CD4-positive, alpha-beta memory T cell (primary cell): Measurements from ENCODE around the gene N4BP2L2. TPM values are rescaled to one million over a fixed set of nuclear protein-coding genes. Genes with fewer than 3 reads are reported as not detected.

Source experiments
- CTCF ChIA-PET: fragments of 350-600 bp; sonication (Branson Sonifier 250); formaldehyde crosslinking; loops from one replicate; lab custom pipeline; 2021; ENCODE audit warnings: inconsistent platforms; ENCODE audit not compliant: partially characterized antibody; lab: Charles Lee
- POLR2A ChIA-PET: fragments of 350-600 bp; sonication (Branson Sonifier 250); formaldehyde crosslinking; loops from one replicate; lab custom pipeline; 2021; ENCODE audit not compliant: partially characterized antibody; lab: Charles Lee
- DNase-seq, 5 donors: peaks; one replicate each; pipeline versions ENCODE4 v3.0.0 to v3.0.0-alpha.2; 2020 to 2022; ENCODE audit warnings: mixed read lengths in 1 of 5
- H3K27ac ChIP-seq: one replicate; pipeline ENCODE4 v1.7.0; 2013; ENCODE audit warnings: low read depth, low read length
- H3K27me3 ChIP-seq: 2 replicates; pipeline ENCODE4 v1.7.0; 2013; ENCODE audit warnings: mild to moderate bottlenecking, low read length, moderate library complexity; ENCODE audit not compliant: insufficient read depth
- H3K36me3 ChIP-seq: 2 replicates; pipeline ENCODE4 v1.7.0; 2013; ENCODE audit warnings: mild to moderate bottlenecking, low read length, moderate library complexity; ENCODE audit not compliant: insufficient read depth
- H3K4me1 ChIP-seq: 2 replicates; pipeline ENCODE4 v1.7.0; 2013; ENCODE audit warnings: mild to moderate bottlenecking, low read length, moderate library complexity; ENCODE audit not compliant: insufficient read depth
- H3K4me3 ChIP-seq, 2 donors: one replicate each; pipeline ENCODE4 v1.7.0; 2013; ENCODE audit warnings: low read length in 2 of 2, mild to moderate bottlenecking in 1 of 2
- H3K9me3 ChIP-seq, 2 donors: one replicate each; pipeline ENCODE4 v1.7.0; 2013; ENCODE audit warnings: low read length in 2 of 2, control low read depth in 1 of 2; ENCODE audit not compliant: control insufficient read depth in 1 of 2
- H3K27ac Mint-ChIP-seq, 7 donors: one replicate each; pipeline ENCODE4 v1.8.0; 2020 to 2021; ENCODE audit warnings: mixed read lengths in 7 of 7, mild to moderate bottlenecking in 6 of 7, inconsistent platforms in 3 of 7, moderate library complexity in 3 of 7
- H3K27me3 Mint-ChIP-seq, 2 donors: one replicate each; pipeline ENCODE4 v1.8.0; 2020 to 2021; ENCODE audit warnings: mixed read lengths in 2 of 2
- H3K36me3 Mint-ChIP-seq, 2 donors: one replicate each; pipeline ENCODE4 v1.8.0; 2020 to 2021; ENCODE audit warnings: mixed read lengths in 2 of 2, inconsistent platforms in 1 of 2, mild to moderate bottlenecking in 1 of 2
- H3K4me1 Mint-ChIP-seq, 4 donors: one replicate each; pipeline ENCODE4 v1.8.0; 2020 to 2021; ENCODE audit warnings: mixed read lengths in 4 of 4, mild to moderate bottlenecking in 1 of 4
- H3K4me3 Mint-ChIP-seq, 8 donors: one replicate each; pipeline ENCODE4 v1.8.0; 2020 to 2021; ENCODE audit warnings: mixed read lengths in 8 of 8, mild to moderate bottlenecking in 7 of 8, moderate library complexity in 6 of 8, inconsistent platforms in 3 of 8
- H3K9me3 Mint-ChIP-seq, 8 donors: one replicate each; pipeline ENCODE4 v1.8.0; 2020 to 2021; ENCODE audit warnings: mixed read lengths in 8 of 8, mild to moderate bottlenecking in 5 of 8, inconsistent platforms in 3 of 8, moderate library complexity in 1 of 8
- intact Hi-C: fragments of 100-400 bp; cut with micrococcal nuclease; formaldehyde crosslinking; loops from one replicate; pipeline ENCODE4 v1.15.1; 2023
- polyA plus RNA-seq, 2 donors: library from polyadenylated mRNA; unstranded; fragments of 300-500 nt; fragmentation: Illumina TruSeq; gene quantifications; one replicate each; pipeline ENCODE4 v1.2.3, GENCODE V29; 2021
- total RNA-seq, 2 experiments: library from RNA; stranded (reverse); gene quantifications; one replicate each; pipeline ENCODE4 v1.2.3, GENCODE V29; 2021

The N4BP2L2 gene
- total and polyA plus RNA-seq, 4 experiments from 2014 or later: 144 to 351 (median 243) TPM

DNA sequence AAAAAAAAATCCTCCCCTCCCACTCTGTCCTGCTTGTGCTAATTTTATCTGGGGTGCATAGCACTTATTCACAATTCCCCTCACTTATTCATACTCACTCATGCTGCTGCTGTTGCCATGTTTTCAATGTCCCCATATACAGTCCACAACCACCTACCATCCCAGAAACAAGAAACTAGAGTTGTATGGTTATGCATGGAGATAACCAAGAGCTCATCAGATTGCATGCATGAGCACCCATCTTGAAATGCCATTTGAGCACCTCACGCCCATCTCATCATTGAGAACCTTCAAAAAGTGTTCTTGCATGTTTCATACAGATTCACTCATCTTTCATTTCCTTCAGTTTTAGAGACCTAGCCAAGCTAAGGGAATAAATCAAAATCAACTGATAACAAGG, 15.1 kb upstream of the N4BP2L2 start:
- Mint-ChIP-seq H3K9me3 (peaks cover 0 to 2% (median 0%) of the 10 kb centered on the region in 8 donors), H3K36me3 (no peaks in the 10 kb centered on the region), H3K4me1 (no peaks in the 10 kb centered on the region), H3K27me3 (peaks cover 0 to 3% of the 10 kb centered on the region in 2 donors), H3K27ac (no peak overlapping the region), H3K4me3 (peak overlapping the region in 1 of 8 donors; percentile 2)
- ChIA-PET POLR2A (no interaction called here), CTCF (no interaction called here)
- no peaks in the 10 kb centered on the region for H3K9me3 ChIP-seq
- DNase-seq: no peak
- no peaks in the 10 kb centered on the region for H3K4me1 ChIP-seq
- no peak overlapping the region for H3K4me3 ChIP-seq
- no peak overlapping the region for H3K27ac ChIP-seq
- H3K27me3 ChIP-seq: no peaks in the 10 kb centered on the region
- H3K36me3 ChIP-seq: no peaks in the 10 kb centered on the region
- intact Hi-C loops: no loop called here

DNA sequence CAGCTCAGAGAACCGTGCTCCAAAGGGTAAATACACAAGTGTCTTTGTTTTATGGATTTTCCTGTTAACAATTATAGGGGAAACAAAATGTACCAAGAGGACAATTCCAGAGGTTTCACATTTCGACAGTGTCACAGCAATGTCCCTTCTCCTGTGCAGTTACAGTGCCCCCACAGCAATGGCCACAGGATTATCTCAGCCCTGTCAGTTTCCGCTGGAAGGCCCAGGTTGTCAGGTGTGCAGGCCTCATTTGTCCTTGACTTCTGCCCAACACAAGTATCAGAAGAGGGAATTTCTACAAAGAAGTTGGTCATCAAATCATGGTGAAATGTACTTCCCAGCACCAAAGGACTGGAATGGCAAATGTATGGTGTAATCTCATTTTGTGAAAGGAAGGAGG, 11.2 kb upstream of the N4BP2L2 start:
- POLR2A ChIA-PET: no interaction called here
- Mint-ChIP-seq H3K36me3 (no peaks in the 10 kb centered on the region), H3K4me3 (no peak overlapping the region), H3K4me1 (no peaks in the 10 kb centered on the region), H3K27ac (no peak overlapping the region), H3K9me3 (peaks cover 0 to 2% (median 0%) of the 10 kb centered on the region in 8 donors), H3K27me3 (peaks cover 3 to 5% of the 10 kb centered on the region in 2 donors)
- H3K27ac ChIP-seq: no peak overlapping the region
- H3K27me3 ChIP-seq: no peaks in the 10 kb centered on the region
- no peak for DNase-seq
- no peaks in the 10 kb centered on the region for H3K9me3 ChIP-seq
- H3K36me3 ChIP-seq: no peaks in the 10 kb centered on the region
- H3K4me1 ChIP-seq: no peaks in the 10 kb centered on the region
- H3K4me3 ChIP-seq: no peak overlapping the region
- intact Hi-C loops: no loop called here
- CTCF ChIA-PET: no interaction called here

DNA sequence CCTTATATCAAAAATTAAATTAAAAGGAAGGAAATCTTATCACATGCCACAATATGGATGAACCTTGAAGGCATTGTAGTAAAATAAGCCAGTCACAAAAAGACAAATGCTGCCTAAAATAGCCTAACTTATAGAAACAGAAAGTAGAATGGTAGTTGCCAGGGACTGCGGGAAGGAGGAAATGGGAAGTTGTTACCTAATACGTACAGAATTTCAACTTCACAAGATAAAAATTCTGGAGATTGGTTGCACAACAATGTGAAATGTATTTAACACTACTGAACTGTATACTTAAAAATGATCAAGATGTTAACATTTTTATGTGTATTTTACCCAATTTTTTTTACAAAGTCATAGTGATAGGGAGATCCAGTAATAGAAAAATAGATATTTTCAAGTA, 10.2 kb upstream of the N4BP2L2 start:
- Histone ChIP-seq H3K4me1 (no peaks in the 10 kb centered on the region), H3K36me3 (no peaks in the 10 kb centered on the region), H3K27ac (no peak overlapping the region), H3K9me3 (no peaks in the 10 kb centered on the region), H3K27me3 (no peaks in the 10 kb centered on the region), H3K4me3 (no peak overlapping the region)
- Mint-ChIP-seq H3K27me3 (peaks cover 5% of the 10 kb centered on the region in 2 donors), H3K4me3 (no peak overlapping the region), H3K36me3 (no peaks in the 10 kb centered on the region), H3K27ac (no peak overlapping the region), H3K9me3 (no peaks in the 10 kb centered on the region), H3K4me1 (no peaks in the 10 kb centered on the region)
- no peak for DNase-seq
- ChIA-PET POLR2A (no interaction called here), CTCF (no interaction called here)
- intact Hi-C loops: no loop called here

DNA sequence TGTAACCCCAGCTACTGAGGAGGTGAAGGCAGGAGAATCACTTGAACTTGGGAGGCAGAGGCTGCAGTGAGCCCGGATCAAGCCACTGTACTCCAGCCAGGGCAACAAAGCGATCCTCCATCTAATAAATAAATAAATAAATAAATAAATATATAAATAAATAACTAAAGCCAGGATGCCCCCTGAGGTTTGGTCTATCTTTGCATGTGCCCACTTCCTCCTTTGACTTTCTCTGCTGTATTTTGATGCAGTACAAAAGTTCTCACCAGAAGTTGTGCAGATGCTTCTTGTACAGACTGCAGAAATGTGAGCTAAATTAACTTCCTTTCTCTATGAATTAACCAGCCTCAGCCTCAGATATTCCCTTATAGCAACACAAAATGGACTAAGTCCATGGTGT, 6.5 kb upstream of the N4BP2L2 start:
- intact Hi-C loops: no loop called here
- CTCF ChIA-PET: interaction anchor here (0.9 kb wide), 1 partner anchor 37 kb away, joined by 3 read pairs; no protein-coding TSS in a partner anchor
- Mint-ChIP-seq H3K4me1 (no peaks in the 10 kb centered on the region), H3K4me3 (no peak overlapping the region), H3K27ac (no peak overlapping the region), H3K9me3 (no peaks in the 10 kb centered on the region), H3K27me3 (peaks cover 2 to 5% of the 10 kb centered on the region in 2 donors), H3K36me3 (no peaks in the 10 kb centered on the region)
- no peak overlapping the region for H3K4me3 ChIP-seq
- H3K27ac ChIP-seq: no peak overlapping the region
- H3K9me3 ChIP-seq: no peaks in the 10 kb centered on the region
- no peaks in the 10 kb centered on the region for H3K36me3 ChIP-seq
- no peaks in the 10 kb centered on the region for H3K27me3 ChIP-seq
- POLR2A ChIA-PET: interaction anchor here (1.0 kb wide), 1 partner anchor 116 kb away, joined by 3 read pairs; no protein-coding TSS in a partner anchor
- H3K4me1 ChIP-seq: no peaks in the 10 kb centered on the region
- no peak for DNase-seq

DNA sequence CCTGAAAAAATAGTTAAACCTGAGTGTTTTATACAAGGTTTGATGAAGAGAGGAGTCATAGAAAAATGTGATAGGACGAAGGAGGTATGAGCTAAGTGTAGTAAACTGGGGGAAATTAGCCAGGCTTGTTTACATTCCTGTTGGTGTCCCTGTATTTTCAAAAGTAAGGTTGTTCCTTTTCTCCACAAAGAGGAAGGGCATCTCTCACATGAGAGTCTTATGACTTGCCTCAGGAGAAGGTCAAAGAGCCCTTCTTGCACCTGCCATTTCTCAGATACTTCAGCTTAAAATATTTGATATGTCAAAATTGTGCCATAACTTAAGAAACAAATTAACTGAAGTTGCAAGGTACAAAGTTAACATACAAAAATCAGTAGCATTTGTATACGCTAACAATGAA, 3.6 kb upstream of the N4BP2L2 start:
- no peak for DNase-seq
- peaks cover 6% of the 10 kb centered on the region for H3K4me1 ChIP-seq
- ChIA-PET CTCF (interaction anchor here (2.3 kb wide), 1 partner anchor 44 kb away, joined by 6 read pairs; the partner anchor contains the start of gene PDS5B), POLR2A (no interaction called here)
- Mint-ChIP-seq H3K36me3 (peaks cover 0 to 12% of the 10 kb centered on the region in 2 donors), H3K4me3 (no peak overlapping the region), H3K4me1 (peaks cover 7 to 25% (median 15%) of the 10 kb centered on the region in 4 donors), H3K27ac (no peak overlapping the region), H3K9me3 (no peaks in the 10 kb centered on the region), H3K27me3 (peaks cover 2 to 5% of the 10 kb centered on the region in 2 donors)
- H3K4me3 ChIP-seq: no peak overlapping the region
- intact Hi-C loops: no loop called here
- no peaks in the 10 kb centered on the region for H3K9me3 ChIP-seq
- H3K27me3 ChIP-seq: no peaks in the 10 kb centered on the region
- no peak overlapping the region for H3K27ac ChIP-seq
- H3K36me3 ChIP-seq: no peaks in the 10 kb centered on the region

GRCh38 chr13:32538143-32538620, 413 bp downstream of the N4BP2L2 start:
- peak overlapping the region; percentile 87 to 100 for H3K4me3 ChIP-seq
- H3K36me3 Mint-ChIP-seq: peaks cover 32 to 42% of the 10 kb centered on the region in 2 donors
- no peaks in the 10 kb centered on the region for H3K9me3 Mint-ChIP-seq
- DNase-seq: peak in 1 of 5 donors; percentile 87
- no peaks in the 10 kb centered on the region for H3K9me3 ChIP-seq
- H3K4me3 Mint-ChIP-seq: peak overlapping the region; percentile 95 to 100 (median 99)
- intact Hi-C loops: loop anchor here (1.0 to 10.0 kb wide), 7 partner anchors 48 to 1333 kb away; partner anchors contain the start of genes BRCA2, PDS5B, RFC3 and ZAR1L
- ChIA-PET POLR2A (interaction anchor here (1.2 to 3.3 kb wide), 10 partner anchors 10 to 1338 kb away, joined by 3 to 35 read pairs (median 7); partner anchors contain the start of genes B3GLCT, BRCA2, N4BP2L1 and PDS5B), CTCF (interaction anchor here (1.0 to 3.4 kb wide), 8 partner anchors 8 to 109 kb away, joined by 3 to 17 read pairs (median 5); partner anchors contain the start of gene PDS5B)
- peak overlapping the region; percentile 99 for H3K27ac ChIP-seq
- peak overlapping the region; percentile 99 to 100 (median 100) for H3K27ac Mint-ChIP-seq
- no peaks in the 10 kb centered on the region for H3K27me3 ChIP-seq
- peaks cover 17% of the 10 kb centered on the region for H3K36me3 ChIP-seq
- peaks cover 44% of the 10 kb centered on the region for H3K4me1 ChIP-seq
- peaks cover 36 to 63% (median 50%) of the 10 kb centered on the region in 4 donors for H3K4me1 Mint-ChIP-seq
- no peaks in the 10 kb centered on the region for H3K27me3 Mint-ChIP-seq

DNA sequence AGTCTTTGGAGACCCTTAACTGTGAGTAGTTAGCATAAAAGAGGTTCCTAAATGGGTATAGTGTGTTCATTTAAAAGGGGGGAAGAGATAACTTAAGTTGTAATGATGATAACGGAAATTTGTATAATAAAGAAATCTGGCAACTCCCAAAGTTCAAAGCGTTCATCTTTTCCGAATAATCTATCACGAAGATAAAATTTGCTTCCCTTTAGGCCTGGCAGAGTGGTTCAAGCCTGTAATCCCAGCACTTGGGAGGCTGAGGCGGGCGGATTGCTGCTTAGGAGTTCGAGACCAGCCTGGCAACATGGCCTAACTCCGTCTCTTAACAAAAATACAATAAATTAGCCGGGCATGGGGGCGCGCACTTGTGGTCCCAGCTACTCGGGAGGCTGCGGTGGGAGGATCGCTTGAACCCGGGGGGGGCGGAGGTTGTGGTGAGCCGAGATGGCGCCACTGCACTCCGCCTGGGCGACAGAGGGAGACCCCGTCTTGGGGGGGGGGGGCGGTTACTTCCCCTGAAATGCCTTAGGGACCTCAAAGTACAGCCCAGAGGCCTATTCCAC, 934 bp downstream of the N4BP2L2 start:
- peak overlapping the region; percentile 99 for H3K27ac ChIP-seq
- Mint-ChIP-seq H3K27ac (peak overlapping the region; percentile 99 to 100 (median 100)), H3K27me3 (no peaks in the 10 kb centered on the region), H3K36me3 (peaks cover 32 to 44% of the 10 kb centered on the region in 2 donors), H3K4me3 (peak overlapping the region; percentile 95 to 100 (median 99)), H3K4me1 (peaks cover 39 to 67% (median 54%) of the 10 kb centered on the region in 4 donors), H3K9me3 (no peaks in the 10 kb centered on the region)
- peak in 1 of 5 donors; percentile 60 for DNase-seq
- no peaks in the 10 kb centered on the region for H3K27me3 ChIP-seq
- peaks cover 17% of the 10 kb centered on the region for H3K36me3 ChIP-seq
- CTCF ChIA-PET: interaction anchor here (1.0 to 3.4 kb wide), 6 partner anchors 12 to 109 kb away, joined by 4 to 17 read pairs (median 6); partner anchors contain the start of gene PDS5B
- H3K4me3 ChIP-seq: peak overlapping the region; percentile 87 to 100
- H3K4me1 ChIP-seq: peaks cover 49% of the 10 kb centered on the region
- intact Hi-C loops: loop anchor here (1.0 to 10.0 kb wide), 7 partner anchors 49 to 1333 kb away; partner anchors contain the start of genes BRCA2, PDS5B, RFC3 and ZAR1L
- POLR2A ChIA-PET: interaction anchor here (0.6 to 3.3 kb wide), 11 partner anchors 9 to 1005 kb away, joined by 3 to 35 read pairs (median 5); partner anchors contain the start of genes BRCA2, N4BP2L1, PDS5B and ZAR1L
- no peaks in the 10 kb centered on the region for H3K9me3 ChIP-seq
